Body of pancreas (tissue), 4 donors: ENCODE results near the gene EPHA4. TPM values are rescaled to one million over a fixed set of nuclear protein-coding genes. Genes with fewer than 3 reads are reported as not detected.

Experiments used
- ATAC-seq: fragments of 150-250 bp; one replicate; pipeline ENCODE4 v1.9.1; 2016
- DNase-seq, 4 donors: peaks; one replicate each; pipeline ENCODE4 v3.0.0-alpha.2; 2019
- H3K27ac ChIP-seq, 4 donors: fragments of 200-600 bp; sonication (generic); 1 replicate in 3 of 4; 2 replicates in 1 of 4; pipeline versions ENCODE4 v1.5.1 to v1.6.1; 2016 to 2019; ENCODE audit warnings: mild to moderate bottlenecking in 1 of 4, mixed read lengths in 1 of 4, moderate library complexity in 1 of 4
- H3K27me3 ChIP-seq, 2 donors: fragments of 200-600 bp; sonication (generic); one replicate each; pipeline ENCODE4 v1.6.0; 2016; ENCODE audit warnings: mild to moderate bottlenecking in 1 of 2
- H3K36me3 ChIP-seq, 2 donors: fragments of 200-600 bp; sonication (generic); replicated peaks in 1 of 2; 2 replicates each; pipeline ENCODE4 v1.5.1; 2016; ENCODE audit warnings: low read depth in 2 of 2; ENCODE audit not compliant: insufficient read depth in 1 of 2
- H3K4me1 ChIP-seq: fragments of 200-600 bp; sonication (generic); one replicate; pipeline ENCODE4 v1.6.0; 2016
- H3K4me3 ChIP-seq, 2 donors: fragments of 200-600 bp; sonication (generic); 1 replicate in 1 of 2; 2 replicates in 1 of 2; pipeline ENCODE4 v1.5.1; 2016 to 2019
- H3K9me3 ChIP-seq, 3 donors: fragments of 200-600 bp; sonication (generic); 1 replicate in 2 of 3; 2 replicates in 1 of 3; pipeline ENCODE4 v1.5.1; 2016
- CTCF ChIP-seq, 7 experiments: fragments of 450-650 bp in 4 of 7; fragments of 200-600 bp in 3 of 7; sonication (generic) in 3 of 7; IDR thresholded peaks; one replicate each; pipeline ENCODE4 v1.5.1; 2016 to 2019; ENCODE audit warnings: antibody characterized with exemption in 7 of 7
- POLR2A ChIP-seq, 3 donors: fragments of 450-650 bp; IDR thresholded peaks; one replicate each; pipeline ENCODE4 v1.6.1; 2016; ENCODE audit warnings: antibody characterized with exemption in 3 of 3, mild to moderate bottlenecking in 2 of 3
- WGBS, 2 donors: methylation state at CpG; one replicate each; pipeline ENCODE4 v1.1.5; 2017; 5-methylcytosine and 5-hydroxymethylcytosine counted together
- intact Hi-C: fragments of 100-400 bp; cut with DNase I; formaldehyde crosslinking; loops from one replicate; pipeline ENCODE4 v1.15.1; 2023
- total RNA-seq, 2 donors: library from RNA; depleted of rRNA; stranded (reverse); fragments of >200 nt; gene quantifications; one replicate each; pipeline ENCODE4 v1.1.0, GENCODE V29; 2016

Gene EPHA4
- total RNA-seq = 1 to 10 TPM; 4.0 to 5.2 TPM

- Histone ChIP-seq H3K4me3 (peak within 1 kb of the TSS; percentile 30 to 70), H3K4me1 (peaks cover 31% of the 10 kb centered on the region), H3K36me3 (no peaks in the 10 kb centered on the region), H3K9me3 (no peaks in the 10 kb centered on the region), H3K27me3 (peaks cover 0 to 39% of the 10 kb centered on the region in 2 donors), H3K27ac (peak within 1 kb of the TSS; percentile 1 to 77 (median 72))
- peak; percentile 87 for ATAC-seq
- peak in 4 of 7 experiments; percentile 8 to 36 (median 20) for TF ChIP-seq CTCF (IDR thresholded peaks at IDR 0.05)
- TF ChIP-seq POLR2A (IDR thresholded peaks at IDR 0.05) = peak; percentile 21 to 67 (median 65)
- intact Hi-C loops = loop anchor here (5.0 to 10.0 kb wide), 3 partner anchors 880 to 1838 kb away; no protein-coding TSS in a partner anchor
- 0% methylated on average over 14 to 53 of the region's 55 CpGs for WGBS, 2 donors
- DNase-seq = peak; percentile 89 to 94 (median 90)
Observed at GRCh38 chr2:221572219-221572820, at the start of gene EPHA4. Gene EPHA4 (minus strand): TSS chr2:221572304. CDS start chr2:221572248, 56 bp downstream.

GRCh38 chr2:221618007-221618406 is 45.9 kb upstream of the EPHA4 start:
- DNase-seq (peak in 2 of 4 donors; percentile 9 to 19), ATAC-seq (peak; percentile 68)
- whole genome bisulfite sequencing, 2 donors = 13 to 22% methylated on average over 2 of the region's 2 CpGs
- Histone ChIP-seq H3K4me1 (peaks cover 15% of the 10 kb centered on the region), H3K27me3 (no peaks in the 10 kb centered on the region), H3K9me3 (no peaks in the 10 kb centered on the region), H3K4me3 (no peak overlapping the region), H3K36me3 (no peaks in the 10 kb centered on the region), H3K27ac (no peak overlapping the region)
- intact Hi-C loops = no loop called here
- TF ChIP-seq CTCF (IDR thresholded peaks at IDR 0.05) (no peak), POLR2A (IDR thresholded peaks at IDR 0.05) (no peak)

- Histone ChIP-seq H3K27me3 (no peaks in the 10 kb centered on the region), H3K27ac (no peak overlapping the region), H3K4me1 (peaks cover 15% of the 10 kb centered on the region), H3K36me3 (no peaks in the 10 kb centered on the region), H3K9me3 (no peaks in the 10 kb centered on the region), H3K4me3 (no peak overlapping the region)
- TF ChIP-seq CTCF (IDR thresholded peaks at IDR 0.05) (no peak), POLR2A (IDR thresholded peaks at IDR 0.05) (no peak)
- ATAC-seq (no peak), DNase-seq (no peak)
- 95 to 96% methylated on average over 13 of the region's 13 CpGs for WGBS, 2 donors
- intact Hi-C loops = no loop called here
Observed at GRCh38 chr2:221616561-221616960, 44.5 kb upstream of the EPHA4 start.

- no peak for TF ChIP-seq CTCF (IDR thresholded peaks at IDR 0.05)
- TF ChIP-seq POLR2A (IDR thresholded peaks at IDR 0.05) = no peak
- no peak overlapping the region for H3K27ac ChIP-seq
- H3K9me3 ChIP-seq = no peaks in the 10 kb centered on the region
- WGBS, 2 donors = 64 to 72% methylated on average over 6 of the region's 6 CpGs
- DNase-seq (no peak), ATAC-seq (no peak)
- peaks cover 15% of the 10 kb centered on the region for H3K4me1 ChIP-seq
- intact Hi-C loops = no loop called here
- H3K36me3 ChIP-seq = no peaks in the 10 kb centered on the region
- no peak overlapping the region for H3K4me3 ChIP-seq
- no peaks in the 10 kb centered on the region for H3K27me3 ChIP-seq
Observed at GRCh38 chr2:221614274-221614673, 42.2 kb upstream of the EPHA4 start.

GRCh38 chr2:221612800-221613199 is 40.7 kb upstream of the EPHA4 start:
- intact Hi-C loops = no loop called here
- H3K4me3 ChIP-seq = no peak overlapping the region
- TF ChIP-seq POLR2A (IDR thresholded peaks at IDR 0.05) (no peak), CTCF (IDR thresholded peaks at IDR 0.05) (no peak)
- DNase-seq = no peak
- no peak overlapping the region for H3K27ac ChIP-seq
- H3K9me3 ChIP-seq = no peaks in the 10 kb centered on the region
- 93% methylated on average over 6 of the region's 6 CpGs for WGBS, 2 donors
- no peak for ATAC-seq
- no peaks in the 10 kb centered on the region for H3K27me3 ChIP-seq
- H3K36me3 ChIP-seq = no peaks in the 10 kb centered on the region
- peaks cover 2% of the 10 kb centered on the region for H3K4me1 ChIP-seq
